Rectal smooth muscle tissue (tissue), 1 donor: Measurements from ENCODE around the gene NPDC1.

Experiments used
- H3K27ac ChIP-seq: one replicate; pipeline ENCODE4 v1.7.0; 2013; ENCODE audit warnings: low read depth, low read length, inconsistent platforms
- H3K27me3 ChIP-seq: one replicate; pipeline ENCODE4 v1.7.0; 2013; ENCODE audit warnings: low read length; ENCODE audit not compliant: control insufficient read depth, insufficient read depth
- H3K36me3 ChIP-seq: one replicate; pipeline ENCODE4 v1.7.0; 2013; ENCODE audit warnings: low read length; ENCODE audit not compliant: control insufficient read depth, insufficient read depth
- H3K4me1 ChIP-seq: one replicate; pipeline ENCODE4 v1.7.0; 2013; ENCODE audit warnings: low read length; ENCODE audit not compliant: control insufficient read depth, insufficient read depth
- H3K4me3 ChIP-seq: one replicate; pipeline ENCODE4 v1.7.0; 2013; ENCODE audit warnings: low read length
- H3K9ac ChIP-seq: one replicate; pipeline ENCODE4 v1.7.0; 2013; ENCODE audit warnings: low read length

The NPDC1 gene

GRCh38 chr9:137062384-137062783 is 16.4 kb upstream of the NPDC1 start:
- Histone ChIP-seq H3K9ac (no peak overlapping the region), H3K36me3 (no peaks in the 10 kb centered on the region), H3K27ac (no peak overlapping the region), H3K4me1 (no peaks in the 10 kb centered on the region), H3K27me3 (no peaks in the 10 kb centered on the region), H3K4me3 (no peak overlapping the region)

GRCh38 chr9:137058521-137059234 is 12.7 kb upstream of the NPDC1 start:
- no peak overlapping the region for H3K4me3 ChIP-seq
- no peaks in the 10 kb centered on the region for H3K36me3 ChIP-seq
- no peak overlapping the region for H3K27ac ChIP-seq
- no peak overlapping the region for H3K9ac ChIP-seq
- H3K27me3 ChIP-seq = no peaks in the 10 kb centered on the region
- H3K4me1 ChIP-seq = peaks cover 13% of the 10 kb centered on the region

- Histone ChIP-seq H3K9ac (no peak overlapping the region), H3K27me3 (peaks cover 1% of the 10 kb centered on the region), H3K36me3 (no peaks in the 10 kb centered on the region), H3K4me1 (peaks cover 13% of the 10 kb centered on the region), H3K4me3 (no peak overlapping the region), H3K27ac (no peak overlapping the region)
Observed at GRCh38 chr9:137057545-137057944, 11.6 kb upstream of the NPDC1 start.

GRCh38 chr9:137056739-137057415 is 10.9 kb upstream of the NPDC1 start:
- Histone ChIP-seq H3K9ac (no peak overlapping the region), H3K4me3 (no peak overlapping the region), H3K36me3 (no peaks in the 10 kb centered on the region), H3K27ac (no peak overlapping the region), H3K27me3 (peaks cover 3% of the 10 kb centered on the region), H3K4me1 (peaks cover 13% of the 10 kb centered on the region)

- Histone ChIP-seq H3K9ac (no peak overlapping the region), H3K36me3 (no peaks in the 10 kb centered on the region), H3K27me3 (peaks cover 3% of the 10 kb centered on the region), H3K4me3 (peak overlapping the region; percentile 41), H3K4me1 (peaks cover 13% of the 10 kb centered on the region), H3K27ac (peak overlapping the region; percentile 40)
Observed at GRCh38 chr9:137055385-137056364, 9.7 kb upstream of the NPDC1 start.

- H3K27ac ChIP-seq = peak overlapping the region; percentile 40
- H3K4me3 ChIP-seq = peak overlapping the region; percentile 9
- peaks cover 3% of the 10 kb centered on the region for H3K27me3 ChIP-seq
- H3K4me1 ChIP-seq = peaks cover 13% of the 10 kb centered on the region
- no peak overlapping the region for H3K9ac ChIP-seq
- H3K36me3 ChIP-seq = no peaks in the 10 kb centered on the region
Observed at GRCh38 chr9:137054932-137055384, 9.0 kb upstream of the NPDC1 start.

GRCh38 chr9:137053944-137054931 is 8.3 kb upstream of the NPDC1 start, which contains the start of gene ENTPD2:
ENTPD2 (minus strand) TSS chr9:137054061; CDS start chr9:137053997, 64 bp downstream.
- Histone ChIP-seq H3K27me3 (peaks cover 8% of the 10 kb centered on the region), H3K27ac (peak within 1 kb of the TSS; percentile 40), H3K36me3 (no peaks in the 10 kb centered on the region), H3K9ac (no peak within 1 kb of the TSS), H3K4me1 (peaks cover 13% of the 10 kb centered on the region), H3K4me3 (peak within 1 kb of the TSS; percentile 32)

- Histone ChIP-seq H3K4me3 (peak overlapping the region; percentile 32), H3K9ac (no peak overlapping the region), H3K27ac (no peak overlapping the region), H3K27me3 (peaks cover 12% of the 10 kb centered on the region), H3K4me1 (peaks cover 15% of the 10 kb centered on the region), H3K36me3 (no peaks in the 10 kb centered on the region)
Observed at GRCh38 chr9:137052998-137053943, 7.3 kb upstream of the NPDC1 start.

- Histone ChIP-seq H3K36me3 (no peaks in the 10 kb centered on the region), H3K27me3 (peaks cover 21% of the 10 kb centered on the region), H3K4me3 (no peak overlapping the region), H3K27ac (no peak overlapping the region), H3K4me1 (peaks cover 15% of the 10 kb centered on the region), H3K9ac (no peak overlapping the region)
Observed at GRCh38 chr9:137052293-137052692, 6.3 kb upstream of the NPDC1 start.

- Histone ChIP-seq H3K4me3 (no peak overlapping the region), H3K36me3 (no peaks in the 10 kb centered on the region), H3K4me1 (peaks cover 17% of the 10 kb centered on the region), H3K27me3 (peaks cover 25% of the 10 kb centered on the region), H3K27ac (no peak overlapping the region), H3K9ac (no peak overlapping the region)
Observed at GRCh38 chr9:137051145-137051724, 5.3 kb upstream of the NPDC1 start.
